Thyroid gland (tissue), 4 donors: ENCODE measurements around the gene SLC36A2.

Source experiments
- POLR2A ChIP-seq, 2 donors: fragments of 450-650 bp; IDR thresholded peaks; one replicate each; pipeline ENCODE4 v1.6.1; 2017; ENCODE audit warnings: antibody characterized with exemption in 2 of 2, mild to moderate bottlenecking in 2 of 2, moderate library complexity in 1 of 2
- TF ChIP-seq, protein P1 (sequence below), 6 experiments: fragments of 200-600 bp in 3 of 6; fragments of 450-650 bp in 3 of 6; sonication (generic) in 3 of 6; IDR thresholded peaks; one replicate each; pipeline ENCODE4 v1.5.1; 2016 to 2019; ENCODE audit warnings: antibody characterized with exemption in 6 of 6, mild to moderate bottlenecking in 2 of 6, inconsistent platforms in 1 of 6, moderate library complexity in 1 of 6

DNA sequence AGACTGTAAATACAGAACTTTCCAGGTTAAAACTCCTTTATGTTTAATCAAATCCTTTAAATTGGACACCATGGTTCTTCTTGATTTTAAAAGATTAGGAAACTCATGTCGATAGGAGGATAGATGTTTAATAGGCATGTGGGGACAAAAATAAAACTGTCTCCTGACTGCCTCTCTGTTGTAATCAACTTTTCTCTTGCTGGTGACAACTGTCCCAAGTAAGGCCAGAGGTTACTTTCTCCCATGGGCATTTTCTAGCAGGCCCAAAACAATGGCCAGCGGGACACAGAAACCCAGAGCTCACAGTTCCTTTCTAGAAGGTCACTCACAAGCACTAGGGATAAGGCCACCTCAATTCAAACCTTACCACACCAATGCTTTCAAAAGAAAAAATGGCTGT is 14.5 kb downstream of the SLC36A2 start:
- TF ChIP-seq, protein P1, sequence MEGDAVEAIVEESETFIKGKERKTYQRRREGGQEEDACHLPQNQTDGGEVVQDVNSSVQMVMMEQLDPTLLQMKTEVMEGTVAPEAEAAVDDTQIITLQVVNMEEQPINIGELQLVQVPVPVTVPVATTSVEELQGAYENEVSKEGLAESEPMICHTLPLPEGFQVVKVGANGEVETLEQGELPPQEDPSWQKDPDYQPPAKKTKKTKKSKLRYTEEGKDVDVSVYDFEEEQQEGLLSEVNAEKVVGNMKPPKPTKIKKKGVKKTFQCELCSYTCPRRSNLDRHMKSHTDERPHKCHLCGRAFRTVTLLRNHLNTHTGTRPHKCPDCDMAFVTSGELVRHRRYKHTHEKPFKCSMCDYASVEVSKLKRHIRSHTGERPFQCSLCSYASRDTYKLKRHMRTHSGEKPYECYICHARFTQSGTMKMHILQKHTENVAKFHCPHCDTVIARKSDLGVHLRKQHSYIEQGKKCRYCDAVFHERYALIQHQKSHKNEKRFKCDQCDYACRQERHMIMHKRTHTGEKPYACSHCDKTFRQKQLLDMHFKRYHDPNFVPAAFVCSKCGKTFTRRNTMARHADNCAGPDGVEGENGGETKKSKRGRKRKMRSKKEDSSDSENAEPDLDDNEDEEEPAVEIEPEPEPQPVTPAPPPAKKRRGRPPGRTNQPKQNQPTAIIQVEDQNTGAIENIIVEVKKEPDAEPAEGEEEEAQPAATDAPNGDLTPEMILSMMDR (IDR thresholded peaks at IDR 0.05), result no peak
- no peak for TF ChIP-seq POLR2A (IDR thresholded peaks at IDR 0.05)
